HG03095 (cell line): ENCODE results near the gene DBI.

Experiments
- ATAC-seq: cut with Tn5 transposase; IDR thresholded peaks from one replicate; pipeline ENCODE4 v1.9.1; 2021; ENCODE audit warnings: moderate library complexity; ENCODE audit not compliant: unreplicated experiment

Gene DBI

GRCh38 chr2:119366649-119367471, at the start of gene DBI, which contains the start of gene C2orf76:
Gene DBI, plus strand, starts transcription at chr2:119366977. Its CDS starts 75 bp downstream, at chr2:119367052.
Gene C2orf76, minus strand, starts transcription at chr2:119366834. Its CDS starts 26,875 bp downstream, at chr2:119339959.
- ATAC-seq = peak; percentile 94

DNA sequence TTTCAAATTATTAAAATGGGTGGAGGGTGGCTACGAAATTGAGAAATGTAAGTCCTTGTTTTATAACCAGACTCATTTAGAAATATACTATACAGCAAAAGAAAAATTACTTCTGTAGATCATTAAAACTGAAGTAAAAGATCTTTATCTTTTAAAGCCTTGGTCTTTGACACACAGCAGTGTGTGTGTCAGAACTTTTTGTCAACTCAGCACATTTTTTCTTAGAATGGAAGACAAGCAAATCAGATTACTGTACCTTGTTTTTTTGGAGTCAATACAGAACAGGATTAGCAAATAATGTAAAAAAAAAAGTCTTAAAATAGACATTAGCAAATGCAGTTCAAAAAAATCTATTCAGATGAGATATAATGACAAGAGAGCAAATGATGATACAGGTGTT, 49.2 kb upstream of the DBI start:
- ATAC-seq = no peak

GRCh38 chr2:119319593-119319992, 47.2 kb upstream of the DBI start:
- no peak for ATAC-seq

GRCh38 chr2:119323459-119323858, 43.3 kb upstream of the DBI start:
- ATAC-seq = no peak

- no peak for ATAC-seq
These were observed 42.0 kb upstream of the DBI start for GRCh38 chr2:119324685-119325270.

DNA sequence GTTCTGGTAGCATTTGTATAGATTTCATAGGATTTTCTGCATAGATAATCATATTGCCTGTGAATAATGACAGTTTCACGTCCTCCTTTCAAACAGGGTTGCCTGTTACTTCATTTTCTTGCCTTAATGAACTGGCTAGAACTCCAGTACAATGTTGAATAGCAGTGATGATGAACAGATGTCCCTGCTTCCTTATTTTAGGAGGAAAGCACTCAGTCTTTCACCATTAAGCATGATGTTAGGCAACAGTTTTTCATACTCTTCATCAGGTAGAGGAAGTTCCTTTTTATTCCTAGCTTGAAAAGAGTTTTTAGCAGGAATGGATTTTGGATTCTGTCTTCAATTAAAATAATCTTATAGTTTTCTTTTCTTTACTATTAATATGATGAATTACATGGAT, 39.8 kb upstream of the DBI start:
- ATAC-seq = no peak

- no peak for ATAC-seq
These were observed 39.3 kb upstream of the DBI start for GRCh38 chr2:119327431-119327830.

DNA sequence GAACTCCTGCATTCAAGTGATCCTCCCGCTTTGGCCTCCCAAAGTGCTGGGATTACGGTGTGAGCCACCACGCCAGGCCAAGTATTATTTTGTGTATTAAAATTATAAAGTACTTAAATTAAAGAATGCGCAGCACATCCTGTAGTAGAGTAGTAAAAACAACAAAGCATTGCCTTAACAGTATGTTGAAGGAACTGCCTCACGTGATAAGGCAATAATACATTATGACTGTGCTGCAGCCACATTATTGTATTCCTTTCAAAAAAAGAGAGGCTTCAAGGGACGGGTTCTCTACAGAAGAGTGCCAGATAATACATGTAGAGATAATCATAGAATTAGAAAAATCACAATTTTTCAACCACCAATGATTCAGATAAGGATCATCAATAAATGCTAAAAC, 33.8 kb upstream of the DBI start:
- ATAC-seq = no peak

DNA sequence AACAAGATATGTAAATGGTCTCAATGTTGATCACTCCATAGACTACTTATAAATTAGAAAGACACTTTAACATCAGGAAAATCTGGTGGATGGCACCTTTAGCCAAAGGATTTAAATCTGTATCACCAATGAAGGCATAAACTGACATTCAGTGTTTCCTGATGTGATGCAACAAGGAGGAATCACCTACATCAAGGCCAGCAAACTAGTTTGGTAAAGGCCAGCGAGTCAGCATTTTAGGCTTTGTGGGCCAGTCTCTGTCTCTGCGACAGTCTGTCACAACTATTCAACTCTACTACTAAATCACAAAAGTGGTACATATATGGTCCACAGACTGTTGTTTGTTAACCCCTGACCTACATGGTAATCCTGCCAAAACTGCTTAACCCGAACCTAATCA, 33.4 kb upstream of the DBI start:
- ATAC-seq = no peak

DNA sequence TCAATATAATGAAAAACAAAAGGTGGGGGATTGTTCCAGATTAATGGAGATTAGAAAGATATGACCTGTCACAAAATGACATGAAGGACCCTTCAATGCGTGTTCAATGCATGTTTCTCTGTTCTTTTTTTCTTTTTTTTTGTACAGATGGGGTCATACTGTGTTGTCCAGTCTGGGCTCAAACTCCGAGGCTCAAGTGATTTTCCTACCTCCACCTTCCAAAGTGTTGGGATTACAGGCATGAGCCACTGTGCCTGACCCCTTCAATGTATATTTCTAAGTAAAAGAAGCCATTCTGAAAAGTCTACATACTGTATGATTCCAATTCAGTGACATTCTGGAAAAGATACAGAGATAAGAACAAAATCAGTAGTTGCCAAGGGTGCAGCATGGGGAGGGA, 32.9 kb upstream of the DBI start:
- no peak for ATAC-seq

GRCh38 chr2:119337749-119338148, 29.0 kb upstream of the DBI start:
- no peak for ATAC-seq

- ATAC-seq = no peak
These were observed 28.5 kb upstream of the DBI start for GRCh38 chr2:119338272-119338671.

GRCh38 chr2:119338826-119339561, 27.8 kb upstream of the DBI start:
- ATAC-seq = peak; percentile 100

GRCh38 chr2:119339562-119339923, 27.2 kb upstream of the DBI start:
- no peak for ATAC-seq

GRCh38 chr2:119341684-119342083, 25.1 kb upstream of the DBI start:
- ATAC-seq = no peak

- no peak for ATAC-seq
These were observed 17.5 kb upstream of the DBI start for GRCh38 chr2:119349289-119349688.

GRCh38 chr2:119350311-119350998, 16.3 kb upstream of the DBI start:
- ATAC-seq = no peak

GRCh38 chr2:119352357-119352756, 14.4 kb upstream of the DBI start:
- peak; percentile 97 for ATAC-seq

- ATAC-seq = no peak
These were observed 11.9 kb upstream of the DBI start for GRCh38 chr2:119354860-119355259.

GRCh38 chr2:119359774-119360173, 7.0 kb upstream of the DBI start:
- no peak for ATAC-seq

DNA sequence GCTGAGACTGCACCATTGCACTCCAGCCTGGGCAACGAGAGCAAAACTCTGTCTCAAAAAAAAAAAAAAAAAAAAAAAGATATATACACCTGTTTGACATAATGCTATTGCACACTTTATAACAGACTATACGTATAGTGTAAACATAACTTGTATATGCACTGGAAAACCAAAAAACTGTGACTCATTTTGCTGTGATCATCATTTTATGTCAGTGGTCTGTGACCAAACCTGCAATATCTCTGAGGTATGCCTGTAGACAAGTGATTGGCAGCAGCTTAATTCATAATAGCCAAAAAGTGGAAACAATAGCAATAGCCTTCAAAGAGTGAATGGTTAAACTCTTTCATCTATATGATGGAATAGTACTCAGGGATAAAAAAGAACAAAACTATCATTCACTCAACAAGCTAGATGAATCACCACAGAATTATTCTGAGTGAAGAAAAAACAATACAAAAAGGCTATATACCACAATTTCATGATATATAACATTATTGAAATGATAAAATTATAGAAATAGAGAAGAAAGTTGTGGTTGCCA, 6.3 kb upstream of the DBI start:
- ATAC-seq = no peak
